H9 (cell line): Measurements from ENCODE around the gene TICRR. TPM values are rescaled to one million over a fixed set of nuclear protein-coding genes. Genes with fewer than 3 reads are reported as not detected.

Source experiments
- DNase-seq: peaks from one replicate; pipeline ENCODE4 v3.0.0-alpha.2; 2017
- H2AFZ ChIP-seq: one replicate; pipeline ENCODE4 v1.6.1; 2013; ENCODE audit warnings: mild to moderate bottlenecking, low read length, control low read depth, moderate library complexity
- H2AK5ac ChIP-seq: 2 replicates; pipeline ENCODE4 v1.6.1; 2013; ENCODE audit warnings: low read length, control low read depth, mixed read lengths; ENCODE audit not compliant: insufficient read length
- H2BK120ac ChIP-seq: one replicate; pipeline ENCODE4 v1.6.1; 2013; ENCODE audit warnings: low read depth, mild to moderate bottlenecking, low read length, control low read depth, inconsistent platforms; ENCODE audit not compliant: poor library complexity, severe bottlenecking
- H2BK12ac ChIP-seq: 2 replicates; pipeline ENCODE4 v1.6.1; 2013; ENCODE audit warnings: low read length, control low read depth, mixed read lengths, low read depth; ENCODE audit not compliant: insufficient read length
- H2BK15ac ChIP-seq: 2 replicates; pipeline ENCODE4 v1.6.1; 2013; ENCODE audit warnings: low read depth, low read length, control low read depth
- H2BK20ac ChIP-seq: one replicate; pipeline ENCODE4 v1.6.1; 2013; ENCODE audit warnings: low read depth, mild to moderate bottlenecking, low read length, control low read depth, inconsistent platforms; ENCODE audit not compliant: poor library complexity, severe bottlenecking
- H2BK5ac ChIP-seq: 2 replicates; pipeline ENCODE4 v1.6.1; 2013; ENCODE audit warnings: low read length, control low read depth, mixed read lengths; ENCODE audit not compliant: insufficient read length
- H3K14ac ChIP-seq: 2 replicates; pipeline ENCODE4 v1.6.1; 2013; ENCODE audit warnings: low read length, control low read depth; ENCODE audit not compliant: insufficient read depth
- H3K18ac ChIP-seq: 2 replicates; pipeline ENCODE4 v1.6.1; 2013; ENCODE audit warnings: low read depth, mild to moderate bottlenecking, mixed read lengths, low read length, control low read depth; ENCODE audit not compliant: insufficient read length
- H3K23ac ChIP-seq: 2 replicates; pipeline ENCODE4 v1.6.1; 2013; ENCODE audit warnings: low read length, control low read depth, mixed read lengths, low read depth; ENCODE audit not compliant: insufficient read length
- H3K23me2 ChIP-seq: 2 replicates; pipeline ENCODE4 v1.6.1; 2013; ENCODE audit warnings: low read depth, mild to moderate bottlenecking, mixed read lengths, low read length, control low read depth; ENCODE audit not compliant: insufficient read length, poor library complexity, severe bottlenecking
- H3K27ac ChIP-seq: 2 replicates; pipeline ENCODE4 v1.5.1; 2013; ENCODE audit warnings: low read length, control low read depth, mixed read lengths, low read depth; ENCODE audit not compliant: insufficient read length
- H3K27me3 ChIP-seq: 2 replicates; pipeline ENCODE4 v1.6.1; 2013; ENCODE audit warnings: low read length, control low read depth, inconsistent platforms; ENCODE audit not compliant: insufficient read depth
- H3K4ac ChIP-seq: 2 replicates; pipeline ENCODE4 v1.6.1; 2013; ENCODE audit warnings: low read depth, mild to moderate bottlenecking, control low read depth, inconsistent platforms, low read length, moderate library complexity
- H3K4me1 ChIP-seq: 2 replicates; pipeline ENCODE4 v1.6.1; 2013; ENCODE audit warnings: low read length, control low read depth, inconsistent platforms; ENCODE audit not compliant: insufficient read depth
- H3K4me2 ChIP-seq: 2 replicates; pipeline ENCODE4 v1.6.1; 2013; ENCODE audit warnings: low read length, control low read depth, mixed read lengths; ENCODE audit not compliant: insufficient read length, insufficient read depth
- H3K56ac ChIP-seq: 2 replicates; pipeline ENCODE4 v1.6.1; 2013; ENCODE audit warnings: low read depth, mild to moderate bottlenecking, mixed read lengths, low read length, control low read depth; ENCODE audit not compliant: insufficient read length
- H3K79me1 ChIP-seq: 2 replicates; pipeline ENCODE4 v1.6.1; 2013; ENCODE audit warnings: low read depth, mild to moderate bottlenecking, moderate library complexity, low read length, control low read depth, inconsistent platforms; ENCODE audit not compliant: insufficient read depth, poor library complexity, severe bottlenecking
- H3K79me2 ChIP-seq: 2 replicates; pipeline ENCODE4 v1.6.1; 2013; ENCODE audit warnings: low read length, control low read depth, inconsistent platforms; ENCODE audit not compliant: insufficient read depth
- H3K9ac ChIP-seq: 2 replicates; pipeline ENCODE4 v1.6.1; 2013; ENCODE audit warnings: low read length, control low read depth, mixed read lengths; ENCODE audit not compliant: insufficient read length; ENCODE audit errors: extremely low read depth
- H3K9me3 ChIP-seq: one replicate; pipeline ENCODE4 v1.6.1; 2013; ENCODE audit warnings: low read depth, low read length, inconsistent platforms; ENCODE audit not compliant: control insufficient read depth
- H3T11ph ChIP-seq: one replicate; pipeline ENCODE4 v1.6.1; 2013; ENCODE audit warnings: mild to moderate bottlenecking, low read length, control low read depth, inconsistent platforms
- H4K20me1 ChIP-seq: one replicate; pipeline ENCODE4 v1.6.1; 2013; ENCODE audit not compliant: control insufficient read depth, insufficient read length, insufficient read depth
- H4K5ac ChIP-seq: 2 replicates; pipeline ENCODE4 v1.6.1; 2013; ENCODE audit warnings: low read depth, mild to moderate bottlenecking, mixed read lengths, low read length, control low read depth; ENCODE audit not compliant: insufficient read length
- H4K8ac ChIP-seq: replicated peaks from 2 replicates; pipeline ENCODE4 v1.6.1; 2013; ENCODE audit warnings: low read length, control low read depth, mixed read lengths, low read depth; ENCODE audit not compliant: insufficient read length
- H4K91ac ChIP-seq: 2 replicates; pipeline ENCODE4 v1.6.1; 2013; ENCODE audit warnings: low read depth, mild to moderate bottlenecking, moderate library complexity, mixed read lengths, low read length, control low read depth; ENCODE audit not compliant: insufficient read length
- H3K27ac Mint-ChIP-seq, 3 experiments: 2 replicates in 2 of 3; 3 replicates in 1 of 3; pipeline ENCODE4 v1.8.0; 2020 to 2021; ENCODE audit warnings: mixed read lengths in 3 of 3, mild to moderate bottlenecking in 1 of 3, moderate library complexity in 1 of 3
- H3K27me3 Mint-ChIP-seq: 2 replicates; pipeline ENCODE4 v1.8.0; 2021; ENCODE audit warnings: low read depth, mild to moderate bottlenecking, moderate library complexity, mixed read lengths
- H3K36me3 Mint-ChIP-seq, 3 experiments: 2 replicates in 2 of 3; 3 replicates in 1 of 3; pipeline ENCODE4 v1.8.0; 2020 to 2021; ENCODE audit warnings: low read depth in 3 of 3, mixed read lengths in 3 of 3; ENCODE audit not compliant: insufficient read depth in 1 of 3
- H3K4me1 Mint-ChIP-seq, 2 experiments: 2 replicates each; pipeline ENCODE4 v1.8.0; 2020; ENCODE audit warnings: mixed read lengths in 2 of 2
- H3K4me3 Mint-ChIP-seq, 2 experiments: 2 replicates in 1 of 2; 3 replicates in 1 of 2; pipeline ENCODE4 v1.8.0; 2020 to 2021; ENCODE audit warnings: mild to moderate bottlenecking in 2 of 2, mixed read lengths in 2 of 2, moderate library complexity in 1 of 2
- H3K9me3 Mint-ChIP-seq, 2 experiments: 2 replicates in 1 of 2; 3 replicates in 1 of 2; pipeline ENCODE4 v1.8.0; 2020; ENCODE audit warnings: mild to moderate bottlenecking in 2 of 2, mixed read lengths in 2 of 2, moderate library complexity in 1 of 2
- CTCF ChIP-seq: fragments of 200-600 bp; sonication (generic); conservative IDR thresholded peaks from 3 replicates; pipeline ENCODE4 v1.8.0; 2021; ENCODE audit warnings: antibody characterized with exemption, mild to moderate bottlenecking
- WGBS: extraction: QIAGEN DNeasy Blood & Tissue Kit; methylation state at CpG from one replicate; pipeline ENCODE4 v1.1.7; 2013; ENCODE audit warnings: missing lambda C conversion rate, low lambda C conversion rate, mixed read lengths; ENCODE audit not compliant: insufficient read length; ENCODE audit errors: extremely low coverage; 5-methylcytosine and 5-hydroxymethylcytosine counted together
- total RNA-seq: library from RNA; stranded (reverse); gene quantifications from 2 replicates; pipeline ENCODE4 v1.2.1, GENCODE V29; 2021

The TICRR gene
- total RNA-seq, 1 experiment from 2014 or later = 26.0 TPM

GRCh38 chr15:89647191-89647851 lies 72.1 kb downstream of the TICRR start:
- Histone ChIP-seq H3K4ac (no peak overlapping the region), H3K18ac (no peak overlapping the region), H2BK15ac (no peak overlapping the region), H3K27me3 (no peaks in the 10 kb centered on the region), H3K56ac (no peak overlapping the region), H4K20me1 (no peaks in the 10 kb centered on the region), H2BK120ac (no peak overlapping the region), H2AFZ (no peak overlapping the region), H3K9ac (no peak overlapping the region), H3K23ac (no peak overlapping the region), H2BK20ac (no peak overlapping the region), H4K91ac (no peak overlapping the region), H2BK12ac (no peak overlapping the region), H3K4me2 (no peak overlapping the region), H3K79me2 (no peaks in the 10 kb centered on the region; the same call in 1 of the 2 replicates), H3K79me1 (no peaks in the 10 kb centered on the region), H4K5ac (no peak overlapping the region), H3K27ac (no peak overlapping the region), H3K9me3 (no peaks in the 10 kb centered on the region), H3K4me1 (no peaks in the 10 kb centered on the region), H4K8ac (no peak overlapping the region), H2BK5ac (no peak overlapping the region), H3T11ph (no peak overlapping the region), H3K14ac (no peak overlapping the region), H3K23me2 (no peaks in the 10 kb centered on the region), H2AK5ac (no peak overlapping the region)
- no CpG with 5 or more reads among the region's 25 CpGs for WGBS
- Mint-ChIP-seq H3K27me3 (no peaks in the 10 kb centered on the region), H3K9me3 (no peaks in the 10 kb centered on the region), H3K4me1 (peaks cover 3 to 7% of the 10 kb centered on the region in 2 experiments), H3K27ac (peak overlapping the region; percentile 62 to 68 (median 64); a peak in 5 of 7 replicates), H3K4me3 (peak overlapping the region; percentile 15 to 41; a peak in 2 of 5 replicates), H3K36me3 (peaks cover 18 to 63% (median 47%) of the 10 kb centered on the region in 3 experiments; a peak in 6 of 7 replicates)
- peak; percentile 89 for DNase-seq
- peak; percentile 97 for TF ChIP-seq CTCF
